GM18517 (cell line): ENCODE results near the gene CA11.

Experiments
- ATAC-seq: cut with Tn5 transposase; IDR thresholded peaks from one replicate; pipeline ENCODE4 v1.9.1; 2021; ENCODE audit warnings: mild to moderate bottlenecking, moderate library complexity; ENCODE audit not compliant: unreplicated experiment

The CA11 gene

GRCh38 chr19:48629599-48630295 lies 16.2 kb downstream of the CA11 start:
- ATAC-seq, result no peak

- ATAC-seq, result no peak
These were observed 16.7 kb downstream of the CA11 start for GRCh38 chr19:48629297-48629598.

- ATAC-seq, result no peak
These were observed 17.3 kb downstream of the CA11 start for GRCh38 chr19:48628486-48629296.

- no peak for ATAC-seq
These were observed 18.1 kb downstream of the CA11 start for GRCh38 chr19:48627865-48628314.

- no peak for ATAC-seq
These were observed 18.7 kb downstream of the CA11 start for GRCh38 chr19:48627201-48627864.

- no peak for ATAC-seq
These were observed 20.1 kb downstream of the CA11 start for GRCh38 chr19:48625891-48626327.

- no peak for ATAC-seq
These were observed 20.9 kb downstream of the CA11 start for GRCh38 chr19:48624791-48625723.

- peak; percentile 38 for ATAC-seq
These were observed 21.9 kb downstream of the CA11 start for GRCh38 chr19:48624067-48624594.

GRCh38 chr19:48623556-48624066 lies 22.4 kb downstream of the CA11 start:
- no peak for ATAC-seq

- ATAC-seq, result no peak
These were observed 26.0 kb downstream of the CA11 start for GRCh38 chr19:48619692-48620585.

- ATAC-seq, result peak; percentile 91
These were observed 26.9 kb downstream of the CA11 start, which contains the start of the genes RPL18 and SPHK2 for GRCh38 chr19:48618916-48619691. RPL18 (minus strand) TSS chr19:48619178; CDS start chr19:48619143, 35 bp downstream. SPHK2 (plus strand) TSS chr19:48619506; CDS start chr19:48620515, 1,009 bp downstream.

- ATAC-seq, result no peak
These were observed 27.6 kb downstream of the CA11 start for GRCh38 chr19:48618278-48618915.

- no peak for ATAC-seq
These were observed 28.6 kb downstream of the CA11 start for GRCh38 chr19:48617146-48617937.

GRCh38 chr19:48616491-48617056 lies 29.4 kb downstream of the CA11 start:
- ATAC-seq, result no peak

- ATAC-seq, result no peak
These were observed 29.9 kb downstream of the CA11 start for GRCh38 chr19:48616041-48616436.

GRCh38 chr19:48615231-48616040 lies 30.6 kb downstream of the CA11 start:
- no peak for ATAC-seq
